Neural crest cell (in vitro differentiated cells): ENCODE data around the gene RAD23B. TPM values are rescaled to one million over a fixed set of nuclear protein-coding genes. Genes with fewer than 3 reads are reported as not detected.

Experiments used
- DNase-seq: peaks from one replicate; pipeline ENCODE4 v3.0.0; 2021; ENCODE audit warnings: low read depth, mixed read lengths, low spot score
- H3K27ac Mint-ChIP-seq: one replicate; pipeline ENCODE4 v1.8.0; 2021; ENCODE audit warnings: mild to moderate bottlenecking, mixed read lengths; ENCODE audit not compliant: unreplicated experiment
- H3K27me3 Mint-ChIP-seq: 2 replicates; pipeline ENCODE4 v1.8.0; 2021; ENCODE audit warnings: low read depth, mild to moderate bottlenecking, mixed read lengths
- H3K36me3 Mint-ChIP-seq: 2 replicates; pipeline ENCODE4 v1.8.0; 2021; ENCODE audit warnings: low read depth, mild to moderate bottlenecking, mixed read lengths
- H3K4me1 Mint-ChIP-seq: 2 replicates; pipeline ENCODE4 v1.8.0; 2021; ENCODE audit warnings: mixed read lengths
- H3K4me3 Mint-ChIP-seq: one replicate; pipeline ENCODE4 v1.8.0; 2021; ENCODE audit warnings: mild to moderate bottlenecking, mixed read lengths
- H3K9me3 Mint-ChIP-seq: 2 replicates; pipeline ENCODE4 v1.8.0; 2021; ENCODE audit warnings: mixed read lengths
- CTCF ChIP-seq: fragments of 200-600 bp; sonication (generic); conservative IDR thresholded peaks from 2 replicates; pipeline ENCODE4 v1.5.0; 2021; ENCODE audit warnings: antibody characterized with exemption, mild to moderate bottlenecking
- long read RNA-seq: library from polyadenylated mRNA; unstranded; transcript quantifications from one replicate; pipeline ENCODE4 v2.0.0, GENCODE V29; 2020
- total RNA-seq: library from RNA; stranded (reverse); gene quantifications from 2 replicates; pipeline ENCODE4 v1.2.1, GENCODE V29; 2021

The RAD23B gene
- 141 and 151 TPM in 2 replicates for total RNA-seq
- long read RNA-seq, full-length matches to known transcripts: 1 of 12 reads
- long read RNA-seq, partial matches to known transcripts: 1 of 12 reads
- long read RNA-seq, other reads (novel, unspliced or antisense): 10 of 12 reads

GRCh38 chr9:107282759-107283622 lies at the start of gene RAD23B:
Gene RAD23B, plus strand, starts transcription at chr9:107283279. Its CDS starts 351 bp downstream, at chr9:107283630.
- Mint-ChIP-seq H3K9me3 (no peaks in the 10 kb centered on the region), H3K27ac (peak within 1 kb of the TSS; percentile 97), H3K27me3 (no peaks in the 10 kb centered on the region), H3K4me3 (peak within 1 kb of the TSS; percentile 98), H3K4me1 (peaks cover 30% of the 10 kb centered on the region), H3K36me3 (peaks cover 2% of the 10 kb centered on the region)
- no peak for TF ChIP-seq CTCF
- DNase-seq: peak; percentile 96

- no peak for DNase-seq
- TF ChIP-seq CTCF: no peak
- H3K36me3 Mint-ChIP-seq: no peaks in the 10 kb centered on the region
- H3K27ac Mint-ChIP-seq: no peak overlapping the region
- no peaks in the 10 kb centered on the region for H3K27me3 Mint-ChIP-seq
- peaks cover 4% of the 10 kb centered on the region for H3K4me1 Mint-ChIP-seq
- H3K9me3 Mint-ChIP-seq: no peaks in the 10 kb centered on the region
- H3K4me3 Mint-ChIP-seq: no peak overlapping the region
Measured at GRCh38 chr9:107235765-107236442, 47.2 kb upstream of the RAD23B start.

- Mint-ChIP-seq H3K9me3 (no peaks in the 10 kb centered on the region), H3K4me1 (peaks cover 4% of the 10 kb centered on the region), H3K36me3 (no peaks in the 10 kb centered on the region), H3K27ac (no peak overlapping the region), H3K27me3 (no peaks in the 10 kb centered on the region), H3K4me3 (no peak overlapping the region)
- no peak for DNase-seq
- TF ChIP-seq CTCF: no peak
Measured at GRCh38 chr9:107237873-107238272, 45.2 kb upstream of the RAD23B start.

DNA sequence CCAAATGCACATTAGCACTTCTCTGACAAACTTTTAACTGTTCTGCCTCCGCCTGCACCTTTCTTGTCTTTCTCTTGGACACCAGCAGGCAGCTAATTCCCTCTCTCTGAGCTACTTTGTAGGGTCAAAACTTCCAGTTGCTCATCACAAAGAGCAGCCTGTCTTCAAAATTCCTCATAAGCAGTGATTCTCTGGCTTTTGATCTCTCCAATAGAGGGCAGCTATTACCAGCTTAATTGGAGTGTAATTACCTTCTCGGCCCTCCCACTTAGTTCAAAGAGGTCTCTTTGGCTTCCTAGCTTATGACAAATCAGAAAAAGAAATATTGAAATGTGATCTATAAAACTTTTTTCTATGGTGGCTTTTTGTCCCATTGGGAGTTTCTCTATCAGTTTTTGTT lies 43.6 kb upstream of the RAD23B start:
- Mint-ChIP-seq H3K9me3 (no peaks in the 10 kb centered on the region), H3K27ac (no peak overlapping the region), H3K4me1 (peaks cover 4% of the 10 kb centered on the region), H3K27me3 (no peaks in the 10 kb centered on the region), H3K36me3 (no peaks in the 10 kb centered on the region), H3K4me3 (no peak overlapping the region)
- no peak for DNase-seq
- TF ChIP-seq CTCF: no peak

DNA sequence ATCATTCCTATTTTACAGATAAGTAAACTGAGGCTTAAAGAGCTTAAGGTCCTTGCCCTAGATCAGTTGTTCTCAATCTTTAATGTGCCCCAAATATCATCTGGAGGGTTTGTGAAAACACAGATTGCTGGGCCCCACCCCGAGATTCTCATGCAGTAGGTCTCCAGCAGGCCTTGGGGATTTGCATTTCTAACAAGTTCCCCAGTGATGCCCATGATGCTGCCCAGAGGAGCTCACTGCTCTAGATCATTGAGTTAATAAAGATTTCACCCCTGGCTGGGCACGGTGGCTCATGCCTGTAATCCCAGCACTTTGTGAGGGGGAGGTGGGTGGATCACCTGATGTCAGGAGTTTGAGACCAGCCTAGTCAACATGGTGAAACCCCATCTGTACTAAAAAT lies 42.8 kb upstream of the RAD23B start:
- H3K36me3 Mint-ChIP-seq: no peaks in the 10 kb centered on the region
- peaks cover 4% of the 10 kb centered on the region for H3K4me1 Mint-ChIP-seq
- no peak overlapping the region for H3K4me3 Mint-ChIP-seq
- no peak overlapping the region for H3K27ac Mint-ChIP-seq
- DNase-seq: no peak
- no peaks in the 10 kb centered on the region for H3K9me3 Mint-ChIP-seq
- H3K27me3 Mint-ChIP-seq: no peaks in the 10 kb centered on the region
- TF ChIP-seq CTCF: no peak
